ENCODE measurements around the gene ATP9B.
"Not testable (repeated sequence)": the region's sequence is repeated elsewhere in the genome, so short reads cannot be mapped to it uniquely, and the experiment has no call there.

ATP9B gene

GRCh38 chr18:79367989-79368388 lies 298.8 kb downstream of the ATP9B start:
- no peak for DNase-seq

- no peak for DNase-seq
Measured at GRCh38 chr18:79368681-79369080, 299.5 kb downstream of the ATP9B start.

- DNase-seq, result no peak
Measured at GRCh38 chr18:79371561-79372121, 302.4 kb downstream of the ATP9B start.

- no peak for DNase-seq
Measured at GRCh38 chr18:79372461-79372860, 303.3 kb downstream of the ATP9B start.

GRCh38 chr18:79372991-79373390 lies 303.8 kb downstream of the ATP9B start:
- no peak for DNase-seq

GRCh38 chr18:79373736-79374135 lies 304.5 kb downstream of the ATP9B start:
- no peak for DNase-seq

GRCh38 chr18:79374408-79375171 lies 305.4 kb downstream of the ATP9B start:
- DNase-seq, result no peak

- no peak for DNase-seq
Measured at GRCh38 chr18:79375441-79376154, 306.4 kb downstream of the ATP9B start.

GRCh38 chr18:79376661-79377060 lies 307.5 kb downstream of the ATP9B start:
- not testable (repeated sequence) for DNase-seq

- no peak for DNase-seq
Measured at GRCh38 chr18:79377187-79377891, 308.1 kb downstream of the ATP9B start.

GRCh38 chr18:79378536-79379250 lies 309.5 kb downstream of the ATP9B start:
- DNase-seq, result peak; percentile 2 to 9

GRCh38 chr18:79379251-79379905 lies 310.2 kb downstream of the ATP9B start:
- DNase-seq, result no peak

- no peak for DNase-seq
Measured at GRCh38 chr18:79379931-79380815, 311.0 kb downstream of the ATP9B start.

- peak in 1 of 2 experiments; percentile 11 for DNase-seq
Measured at GRCh38 chr18:79380816-79381806, 311.9 kb downstream of the ATP9B start.

GRCh38 chr18:79381811-79382311 lies 312.7 kb downstream of the ATP9B start:
- DNase-seq, result no peak

- no peak for DNase-seq
Measured at GRCh38 chr18:79382681-79383387, 313.6 kb downstream of the ATP9B start.

GRCh38 chr18:79383388-79384056 lies 314.3 kb downstream of the ATP9B start:
- no peak for DNase-seq

- no peak for DNase-seq
Measured at GRCh38 chr18:79384151-79384807, 315.1 kb downstream of the ATP9B start.
